Calu3 (cell line): ENCODE results near the gene NPM3. TPM values are rescaled to one million over a fixed set of nuclear protein-coding genes. Genes with fewer than 3 reads are reported as not detected.

Experiments
- BruUV-seq: library from RNA; stranded (reverse); fragments of 400-500 nt; replicated peaks from 2 replicates; lab custom pipeline; 2021; lab: Mats Ljungman, UMichigan
- CTCF ChIA-PET: fragments of 300-600 bp; sonication (Branson Sonifier 250); formaldehyde crosslinking; loops from one replicate; lab custom pipeline; 2022; ENCODE audit warnings: antibody characterized with exemption; lab: Charles Lee
- DNase-seq: peaks from one replicate; pipeline ENCODE4 v3.0.0; 2022
- H3K27ac Mint-ChIP-seq: one replicate; pipeline ENCODE4 v1.8.0; 2022; ENCODE audit warnings: mixed read lengths; ENCODE audit not compliant: unreplicated experiment
- H3K27me3 Mint-ChIP-seq: one replicate; pipeline ENCODE4 v1.8.0; 2022; ENCODE audit warnings: mixed read lengths; ENCODE audit not compliant: unreplicated experiment
- H3K36me3 Mint-ChIP-seq: one replicate; pipeline ENCODE4 v1.8.0; 2022; ENCODE audit warnings: mild to moderate bottlenecking, moderate library complexity, mixed read lengths; ENCODE audit not compliant: insufficient read depth, unreplicated experiment
- H3K4me1 Mint-ChIP-seq: one replicate; pipeline ENCODE4 v1.8.0; 2022; ENCODE audit warnings: mild to moderate bottlenecking, low read depth, mixed read lengths; ENCODE audit not compliant: unreplicated experiment
- H3K4me3 Mint-ChIP-seq: one replicate; pipeline ENCODE4 v1.8.0; 2022; ENCODE audit warnings: mild to moderate bottlenecking, low read depth, moderate library complexity, mixed read lengths; ENCODE audit not compliant: unreplicated experiment
- H3K9me3 Mint-ChIP-seq: one replicate; pipeline ENCODE4 v1.8.0; 2022; ENCODE audit warnings: low read depth, mixed read lengths; ENCODE audit not compliant: unreplicated experiment
- intact Hi-C: fragments of 100-400 bp; cut with micrococcal nuclease; formaldehyde crosslinking; loops from one replicate; pipeline ENCODE4 v1.10.0; 2022; ENCODE audit not compliant: unreplicated experiment
- total RNA-seq: library from RNA; stranded (reverse); gene quantifications from 2 replicates; pipeline ENCODE4 v1.2.3, GENCODE V29; 2022
- TF ChIP-seq, protein P1 (sequence below): fragments of 200-600 bp; IDR thresholded peaks from one replicate; pipeline ENCODE4 v1.8.0; 2022; ENCODE audit warnings: antibody characterized with exemption; ENCODE audit not compliant: unreplicated experiment

Gene NPM3
- total RNA-seq, 1 experiment from 2014 or later = 51.5 TPM

DNA sequence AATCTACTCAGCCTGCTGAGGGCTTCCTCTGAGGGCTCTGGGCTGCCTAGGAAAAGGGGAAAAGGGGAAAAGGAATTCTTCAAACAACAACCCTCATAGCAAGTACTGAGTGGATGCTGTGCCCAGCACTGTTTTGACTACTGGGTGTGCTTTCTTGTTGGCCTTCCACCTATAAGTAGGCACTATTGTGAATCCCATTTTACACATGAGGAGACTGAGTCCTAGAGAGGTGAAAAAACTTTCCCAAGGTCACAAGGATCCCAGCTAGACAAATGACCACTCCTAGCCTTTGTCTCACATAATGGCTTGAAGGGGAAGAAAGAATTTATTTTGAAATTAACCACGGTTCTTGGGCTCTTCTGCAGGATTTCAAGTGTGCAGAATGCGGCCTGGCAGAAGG is 24.4 kb downstream of the NPM3 start:
- TF ChIP-seq, protein P1, sequence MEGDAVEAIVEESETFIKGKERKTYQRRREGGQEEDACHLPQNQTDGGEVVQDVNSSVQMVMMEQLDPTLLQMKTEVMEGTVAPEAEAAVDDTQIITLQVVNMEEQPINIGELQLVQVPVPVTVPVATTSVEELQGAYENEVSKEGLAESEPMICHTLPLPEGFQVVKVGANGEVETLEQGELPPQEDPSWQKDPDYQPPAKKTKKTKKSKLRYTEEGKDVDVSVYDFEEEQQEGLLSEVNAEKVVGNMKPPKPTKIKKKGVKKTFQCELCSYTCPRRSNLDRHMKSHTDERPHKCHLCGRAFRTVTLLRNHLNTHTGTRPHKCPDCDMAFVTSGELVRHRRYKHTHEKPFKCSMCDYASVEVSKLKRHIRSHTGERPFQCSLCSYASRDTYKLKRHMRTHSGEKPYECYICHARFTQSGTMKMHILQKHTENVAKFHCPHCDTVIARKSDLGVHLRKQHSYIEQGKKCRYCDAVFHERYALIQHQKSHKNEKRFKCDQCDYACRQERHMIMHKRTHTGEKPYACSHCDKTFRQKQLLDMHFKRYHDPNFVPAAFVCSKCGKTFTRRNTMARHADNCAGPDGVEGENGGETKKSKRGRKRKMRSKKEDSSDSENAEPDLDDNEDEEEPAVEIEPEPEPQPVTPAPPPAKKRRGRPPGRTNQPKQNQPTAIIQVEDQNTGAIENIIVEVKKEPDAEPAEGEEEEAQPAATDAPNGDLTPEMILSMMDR = no peak
- Mint-ChIP-seq H3K4me1 (no peaks in the 10 kb centered on the region), H3K27me3 (peaks cover 30% of the 10 kb centered on the region), H3K9me3 (no peaks in the 10 kb centered on the region), H3K36me3 (no peaks in the 10 kb centered on the region), H3K27ac (no peak overlapping the region), H3K4me3 (no peak overlapping the region)
- DNase-seq = no peak
- CTCF ChIA-PET = no interaction called here
- no TSS peak for BruUV-seq
- intact Hi-C loops = no loop called here

DNA sequence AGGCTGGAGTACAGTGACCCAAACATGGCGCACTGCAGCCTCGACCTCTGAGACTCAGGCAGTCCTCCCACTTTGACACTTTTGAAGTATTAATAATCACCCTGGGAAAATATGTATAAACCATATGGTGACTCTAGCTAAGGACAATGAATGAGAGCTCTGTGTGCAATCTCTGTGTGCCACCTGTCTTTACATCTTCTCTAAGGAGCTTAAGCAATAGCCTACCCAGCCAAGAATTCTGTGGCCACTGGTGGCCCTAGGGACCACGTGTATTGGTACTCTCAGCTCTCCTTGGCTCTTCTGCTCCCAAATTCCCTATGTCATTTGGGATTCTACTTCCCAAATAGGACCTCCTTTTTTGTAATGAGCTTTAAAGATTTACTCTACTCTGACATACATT is 31.0 kb downstream of the NPM3 start:
- DNase-seq = no peak
- Mint-ChIP-seq H3K9me3 (no peaks in the 10 kb centered on the region), H3K4me3 (no peak overlapping the region), H3K4me1 (no peaks in the 10 kb centered on the region), H3K27me3 (peaks cover 8% of the 10 kb centered on the region), H3K36me3 (no peaks in the 10 kb centered on the region), H3K27ac (no peak overlapping the region)
- TF ChIP-seq, protein P1 = no peak
- BruUV-seq = no TSS peak
- CTCF ChIA-PET = no interaction called here
- intact Hi-C loops = no loop called here

DNA sequence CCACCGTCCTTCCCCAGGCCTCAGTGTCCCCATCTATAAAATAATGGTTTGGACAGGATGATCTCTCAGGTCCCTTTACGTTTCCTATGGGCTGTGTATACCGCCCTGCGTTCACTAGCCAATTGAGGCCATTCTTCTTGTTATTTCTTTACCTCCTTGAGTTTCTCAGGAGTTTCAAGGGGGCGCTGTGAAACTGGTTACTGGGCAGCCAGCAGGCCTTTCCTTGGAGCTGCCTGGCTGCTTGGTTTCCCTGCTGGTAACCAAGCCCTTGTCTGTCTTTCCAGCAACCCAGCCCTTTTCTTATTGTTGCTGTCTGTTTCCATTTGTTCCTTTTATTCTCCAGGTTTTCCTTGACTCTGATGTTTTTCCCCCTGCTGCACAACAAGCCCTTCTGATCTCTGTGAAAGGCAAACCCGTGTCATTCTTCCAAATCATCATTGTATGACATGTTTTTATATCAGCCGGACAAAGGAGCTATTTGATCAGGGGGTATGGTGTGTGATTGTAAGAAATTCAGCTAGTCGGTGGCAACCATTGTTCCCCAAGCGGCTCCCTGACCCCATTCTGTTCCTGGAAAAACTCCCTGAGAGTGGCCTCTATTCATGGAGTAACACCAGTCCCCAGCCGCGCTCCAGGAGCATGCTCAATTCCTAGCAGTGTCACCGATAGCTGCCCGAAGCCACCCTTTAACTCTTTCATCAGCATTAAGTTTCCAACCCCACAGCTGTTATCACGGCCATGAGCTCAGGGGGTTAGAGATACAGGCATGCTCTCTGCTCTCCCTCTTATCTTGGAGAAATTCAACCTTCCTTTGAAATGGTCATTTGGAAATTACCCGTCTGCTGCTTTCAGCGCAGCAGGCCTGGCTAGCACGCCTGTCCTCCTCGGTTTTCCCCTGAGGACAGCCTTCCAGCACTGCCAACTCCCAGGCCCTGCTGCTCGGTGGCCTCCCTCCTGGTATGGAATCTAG is 33.9 kb downstream of the NPM3 start:
- BruUV-seq = no TSS peak
- Mint-ChIP-seq H3K4me1 (peaks cover 6% of the 10 kb centered on the region), H3K36me3 (no peaks in the 10 kb centered on the region), H3K27me3 (peaks cover 8% of the 10 kb centered on the region), H3K27ac (no peak overlapping the region), H3K9me3 (no peaks in the 10 kb centered on the region), H3K4me3 (no peak overlapping the region)
- intact Hi-C loops = no loop called here
- CTCF ChIA-PET = no interaction called here
- no peak for DNase-seq
- TF ChIP-seq, protein P1 = no peak

DNA sequence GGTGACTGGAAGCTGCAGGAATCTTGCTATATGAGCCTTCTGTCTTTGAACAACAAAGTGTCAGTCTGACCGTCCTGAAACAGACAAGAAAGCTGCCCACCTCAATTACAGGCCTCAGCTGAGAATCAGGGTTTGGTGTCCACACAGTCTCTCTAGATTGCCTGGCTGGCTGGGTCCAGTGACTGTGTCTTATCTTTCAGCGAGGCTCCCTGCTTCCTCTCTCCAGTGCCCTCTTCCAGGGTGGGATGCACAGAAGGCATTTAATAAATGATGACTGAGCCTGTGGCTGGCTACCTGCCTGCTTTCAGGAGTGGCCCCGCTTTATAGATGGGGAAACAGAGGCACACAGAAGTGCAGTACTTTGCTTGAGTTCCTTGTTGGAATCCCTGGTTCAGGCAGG is 34.8 kb downstream of the NPM3 start:
- TF ChIP-seq, protein P1 = no peak
- CTCF ChIA-PET = no interaction called here
- BruUV-seq = no TSS peak
- Mint-ChIP-seq H3K27me3 (peaks cover 8% of the 10 kb centered on the region), H3K9me3 (no peaks in the 10 kb centered on the region), H3K4me3 (no peak overlapping the region), H3K4me1 (peaks cover 6% of the 10 kb centered on the region), H3K27ac (no peak overlapping the region), H3K36me3 (no peaks in the 10 kb centered on the region)
- intact Hi-C loops = no loop called here
- DNase-seq = no peak
